ENCODE measurements around the gene BRSK1. TPM values are rescaled to one million over a fixed set of nuclear protein-coding genes. Genes with fewer than 3 reads are reported as not detected.

Gene BRSK1
- total RNA-seq, 4 donors from 2014 or later = 4.1 to 17.1 (median 12.0) TPM; not detected in 1

DNA sequence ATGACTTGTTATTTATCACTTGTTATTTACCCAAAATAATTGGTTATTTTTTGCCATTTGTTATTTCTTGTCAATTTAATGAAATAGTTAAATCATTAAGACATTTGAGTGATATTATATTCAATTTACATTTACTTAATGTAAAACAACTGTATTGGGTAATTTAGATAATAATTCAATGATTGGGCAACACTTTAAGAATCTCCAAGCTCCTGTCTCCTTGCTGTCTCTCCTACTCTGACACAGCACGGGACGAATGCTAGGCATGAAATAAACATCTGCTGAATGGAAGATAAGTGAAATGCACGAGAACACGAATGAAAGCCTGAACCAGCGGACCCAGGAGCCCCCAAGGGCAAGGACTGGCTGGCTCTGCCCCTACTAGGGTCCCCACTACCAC is 19.3 kb upstream of the BRSK1 start:
- intact Hi-C loops (cut with DNase I; ENCODE audit: low total_unique reads) = no loop called here
- no peaks in the 10 kb centered on the region for H3K9me3 ChIP-seq
- H3K4me3 ChIP-seq = no peak overlapping the region
- H3K4me1 ChIP-seq = peaks cover 5% of the 10 kb centered on the region in 2 donors
- H3K27ac ChIP-seq = no peak overlapping the region
- no peak for DNase-seq
- H3K27me3 ChIP-seq = no peaks in the 10 kb centered on the region
- no peaks in the 10 kb centered on the region for H3K36me3 ChIP-seq
- TF ChIP-seq, protein P1, sequence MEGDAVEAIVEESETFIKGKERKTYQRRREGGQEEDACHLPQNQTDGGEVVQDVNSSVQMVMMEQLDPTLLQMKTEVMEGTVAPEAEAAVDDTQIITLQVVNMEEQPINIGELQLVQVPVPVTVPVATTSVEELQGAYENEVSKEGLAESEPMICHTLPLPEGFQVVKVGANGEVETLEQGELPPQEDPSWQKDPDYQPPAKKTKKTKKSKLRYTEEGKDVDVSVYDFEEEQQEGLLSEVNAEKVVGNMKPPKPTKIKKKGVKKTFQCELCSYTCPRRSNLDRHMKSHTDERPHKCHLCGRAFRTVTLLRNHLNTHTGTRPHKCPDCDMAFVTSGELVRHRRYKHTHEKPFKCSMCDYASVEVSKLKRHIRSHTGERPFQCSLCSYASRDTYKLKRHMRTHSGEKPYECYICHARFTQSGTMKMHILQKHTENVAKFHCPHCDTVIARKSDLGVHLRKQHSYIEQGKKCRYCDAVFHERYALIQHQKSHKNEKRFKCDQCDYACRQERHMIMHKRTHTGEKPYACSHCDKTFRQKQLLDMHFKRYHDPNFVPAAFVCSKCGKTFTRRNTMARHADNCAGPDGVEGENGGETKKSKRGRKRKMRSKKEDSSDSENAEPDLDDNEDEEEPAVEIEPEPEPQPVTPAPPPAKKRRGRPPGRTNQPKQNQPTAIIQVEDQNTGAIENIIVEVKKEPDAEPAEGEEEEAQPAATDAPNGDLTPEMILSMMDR (IDR thresholded peaks at IDR 0.05) = no peak
- no peak for TF ChIP-seq POLR2A (IDR thresholded peaks at IDR 0.05)

DNA sequence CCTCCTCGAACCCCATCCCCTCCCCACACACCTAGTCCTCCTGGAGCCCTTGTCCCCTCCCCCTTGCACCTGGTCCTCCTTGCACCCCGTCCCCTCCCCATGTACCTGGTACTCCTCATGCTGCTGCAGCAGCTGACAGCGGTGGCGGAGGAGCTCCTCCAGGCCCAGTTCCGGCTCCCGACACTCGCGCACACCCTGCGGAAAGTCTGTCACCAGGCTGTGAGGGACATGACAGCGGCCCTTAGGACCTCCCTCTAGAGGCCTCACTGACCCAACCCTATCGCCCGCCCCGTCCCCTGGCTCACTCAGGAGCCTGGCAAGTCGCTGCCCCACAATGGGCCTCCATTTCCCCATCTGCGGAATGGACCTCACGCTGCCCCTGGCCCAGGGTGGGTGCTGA is 18.6 kb upstream of the BRSK1 start:
- Histone ChIP-seq H3K4me1 (no peaks in the 10 kb centered on the region), H3K27me3 (no peaks in the 10 kb centered on the region), H3K27ac (no peak overlapping the region), H3K36me3 (no peaks in the 10 kb centered on the region), H3K4me3 (no peak overlapping the region), H3K9me3 (no peaks in the 10 kb centered on the region)
- TF ChIP-seq, protein P1 (IDR thresholded peaks at IDR 0.05) = no peak
- TF ChIP-seq POLR2A (IDR thresholded peaks at IDR 0.05) = no peak
- no peak for DNase-seq
- intact Hi-C loops (cut with DNase I; ENCODE audit: low total_unique reads) = no loop called here

DNA sequence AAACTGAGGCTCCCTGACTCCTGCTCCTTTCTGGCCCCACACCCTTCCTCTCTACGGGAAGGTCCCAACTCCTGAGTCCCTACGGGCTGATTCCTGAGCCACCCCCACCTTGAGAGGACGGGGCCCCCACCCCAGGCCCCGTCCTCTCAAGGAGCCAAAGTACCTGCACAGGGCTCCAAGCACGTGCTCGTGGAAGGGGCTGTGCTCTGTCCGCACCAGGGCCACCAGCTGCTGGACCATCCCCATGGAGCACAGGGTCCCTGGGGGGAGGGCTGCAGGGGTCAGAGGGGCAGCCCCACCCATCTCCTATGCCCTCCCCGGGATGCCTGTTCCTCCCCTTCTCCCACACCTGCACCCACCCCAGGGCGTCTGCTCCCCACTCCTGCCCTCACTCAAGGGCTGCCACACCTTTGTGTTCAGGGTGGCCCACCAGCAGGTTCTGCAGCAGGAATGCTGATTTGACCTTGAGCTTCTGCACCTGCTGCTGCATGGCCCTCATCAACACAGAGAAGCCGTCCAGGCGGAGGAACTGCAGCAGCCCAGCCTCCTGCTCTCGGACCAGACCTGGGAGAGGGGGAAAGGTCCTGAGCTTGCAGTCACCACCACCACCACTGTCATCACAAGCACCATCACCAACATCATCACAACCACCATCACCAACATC is 17.9 kb upstream of the BRSK1 start:
- Histone ChIP-seq H3K27ac (no peak overlapping the region), H3K9me3 (no peaks in the 10 kb centered on the region), H3K4me1 (no peaks in the 10 kb centered on the region), H3K36me3 (no peaks in the 10 kb centered on the region), H3K27me3 (no peaks in the 10 kb centered on the region), H3K4me3 (no peak overlapping the region)
- intact Hi-C loops (cut with DNase I; ENCODE audit: low total_unique reads) = no loop called here
- TF ChIP-seq, protein P1 (IDR thresholded peaks at IDR 0.05) = no peak
- no peak for DNase-seq

DNA sequence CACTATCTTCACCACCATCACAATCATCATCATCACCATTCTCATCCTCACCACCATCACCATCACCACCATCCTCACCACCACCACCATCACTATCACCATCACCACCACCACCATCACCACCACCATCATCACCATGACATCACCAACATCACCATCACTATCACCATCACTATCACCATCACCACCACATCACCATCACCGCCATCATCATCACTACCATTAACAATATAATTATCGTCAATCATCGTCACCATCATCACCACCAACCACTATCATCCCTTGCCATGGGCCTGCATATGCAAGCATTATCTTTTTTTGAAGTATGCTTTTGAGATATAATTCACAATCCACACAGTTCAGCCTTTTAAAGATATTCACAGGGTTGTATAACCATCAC is 17.4 kb upstream of the BRSK1 start:
- TF ChIP-seq POLR2A (IDR thresholded peaks at IDR 0.05) = no peak
- TF ChIP-seq, protein P1 (IDR thresholded peaks at IDR 0.05) = no peak

DNA sequence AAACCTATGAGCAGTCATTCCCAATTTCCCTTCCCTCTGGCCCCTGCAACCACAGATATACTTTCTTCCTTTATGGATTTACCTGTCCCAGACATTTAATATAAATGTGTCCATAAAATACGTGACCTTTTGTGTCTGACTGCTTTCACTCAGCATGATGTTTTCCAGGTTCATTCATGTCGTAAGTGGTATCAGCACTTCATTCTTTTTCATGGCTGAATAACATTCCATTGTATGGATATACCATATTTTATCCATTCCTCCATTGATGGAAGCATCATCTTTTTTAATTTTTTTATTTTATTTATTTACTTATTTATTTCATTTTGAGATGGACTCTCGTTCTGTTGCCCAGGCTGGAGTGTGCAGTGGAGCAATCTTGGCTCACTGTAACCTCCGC is 17.0 kb upstream of the BRSK1 start:
- Histone ChIP-seq H3K4me3 (no peak overlapping the region), H3K4me1 (no peaks in the 10 kb centered on the region), H3K27ac (no peak overlapping the region), H3K9me3 (no peaks in the 10 kb centered on the region), H3K27me3 (no peaks in the 10 kb centered on the region), H3K36me3 (no peaks in the 10 kb centered on the region)
- TF ChIP-seq, protein P1 (IDR thresholded peaks at IDR 0.05) = no peak
- TF ChIP-seq POLR2A (IDR thresholded peaks at IDR 0.05) = no peak
- intact Hi-C loops (cut with DNase I; ENCODE audit: low total_unique reads) = no loop called here
- no peak for DNase-seq

More for the DNA sequence above, 17.4 kb upstream of the BRSK1 start:
- no peaks in the 10 kb centered on the region for H3K27me3 ChIP-seq
- no peaks in the 10 kb centered on the region for H3K9me3 ChIP-seq
- H3K4me1 ChIP-seq = no peaks in the 10 kb centered on the region
- H3K27ac ChIP-seq = no peak overlapping the region
- no peak overlapping the region for H3K4me3 ChIP-seq
- no peaks in the 10 kb centered on the region for H3K36me3 ChIP-seq
- intact Hi-C loops (cut with DNase I; ENCODE audit: low total_unique reads) = no loop called here
- DNase-seq = no peak
